NCI-H1694 (cell line): ENCODE results near the gene PRR16.
"Not testable (repeated sequence)": the region's sequence is repeated elsewhere in the genome, so short reads cannot be mapped to it uniquely, and the experiment has no call there.

Experiments
- DNase-seq: peaks from one replicate; lab custom pipeline; 2025; lab: John Stamatoyannopoulos, UW

Gene PRR16

GRCh38 chr5:120655828-120656435, 191.8 kb downstream of the PRR16 start:
- DNase-seq, result no peak

GRCh38 chr5:120657104-120657503, 193.0 kb downstream of the PRR16 start:
- no peak for DNase-seq

- no peak for DNase-seq
These were observed 213.4 kb downstream of the PRR16 start for GRCh38 chr5:120677481-120677880.

GRCh38 chr5:120678279-120678678, 214.2 kb downstream of the PRR16 start:
- no peak for DNase-seq

GRCh38 chr5:120682851-120683250, 218.8 kb downstream of the PRR16 start:
- DNase-seq, result no peak

GRCh38 chr5:120683580-120683979, 219.5 kb downstream of the PRR16 start:
- no peak for DNase-seq

- no peak for DNase-seq
These were observed 220.1 kb downstream of the PRR16 start for GRCh38 chr5:120684213-120684612.

GRCh38 chr5:120684749-120685415, 220.8 kb downstream of the PRR16 start:
- DNase-seq, result no peak

GRCh38 chr5:120690621-120691407, 226.7 kb downstream of the PRR16 start:
- DNase-seq, result no peak

- no peak for DNase-seq
These were observed 228.2 kb downstream of the PRR16 start for GRCh38 chr5:120692325-120692724.

- no peak for DNase-seq
These were observed 231.3 kb downstream of the PRR16 start for GRCh38 chr5:120695368-120695880.

- no peak for DNase-seq
These were observed 233.0 kb downstream of the PRR16 start for GRCh38 chr5:120697147-120697546.

- DNase-seq, result not testable (repeated sequence)
These were observed 233.7 kb downstream of the PRR16 start for GRCh38 chr5:120697670-120698327.

- not testable (repeated sequence) for DNase-seq
These were observed 236.6 kb downstream of the PRR16 start for GRCh38 chr5:120700653-120701052.

GRCh38 chr5:120702817-120703538, 238.9 kb downstream of the PRR16 start:
- DNase-seq, result not testable (repeated sequence)

GRCh38 chr5:120703918-120704587, 240.0 kb downstream of the PRR16 start:
- DNase-seq, result no peak

GRCh38 chr5:120706877-120707276, 242.8 kb downstream of the PRR16 start:
- no peak for DNase-seq

- DNase-seq, result no peak
These were observed 253.3 kb downstream of the PRR16 start for GRCh38 chr5:120717381-120717780.

- DNase-seq, result no peak
These were observed 266.1 kb downstream of the PRR16 start for GRCh38 chr5:120730214-120730613.

GRCh38 chr5:120734033-120734432, 269.9 kb downstream of the PRR16 start:
- DNase-seq, result no peak

- no peak for DNase-seq
These were observed 271.0 kb downstream of the PRR16 start for GRCh38 chr5:120735076-120735475.
